ENCODE data around the gene CELF4.

GRCh38 chr18:37551249-37551648 lies 14.3 kb downstream of the CELF4 start:
- TF ChIP-seq EZH2 (IDR thresholded peaks at IDR 0.05; ENCODE audit: low read length, missing control alignments): no peak
- TF ChIP-seq, protein P1, sequence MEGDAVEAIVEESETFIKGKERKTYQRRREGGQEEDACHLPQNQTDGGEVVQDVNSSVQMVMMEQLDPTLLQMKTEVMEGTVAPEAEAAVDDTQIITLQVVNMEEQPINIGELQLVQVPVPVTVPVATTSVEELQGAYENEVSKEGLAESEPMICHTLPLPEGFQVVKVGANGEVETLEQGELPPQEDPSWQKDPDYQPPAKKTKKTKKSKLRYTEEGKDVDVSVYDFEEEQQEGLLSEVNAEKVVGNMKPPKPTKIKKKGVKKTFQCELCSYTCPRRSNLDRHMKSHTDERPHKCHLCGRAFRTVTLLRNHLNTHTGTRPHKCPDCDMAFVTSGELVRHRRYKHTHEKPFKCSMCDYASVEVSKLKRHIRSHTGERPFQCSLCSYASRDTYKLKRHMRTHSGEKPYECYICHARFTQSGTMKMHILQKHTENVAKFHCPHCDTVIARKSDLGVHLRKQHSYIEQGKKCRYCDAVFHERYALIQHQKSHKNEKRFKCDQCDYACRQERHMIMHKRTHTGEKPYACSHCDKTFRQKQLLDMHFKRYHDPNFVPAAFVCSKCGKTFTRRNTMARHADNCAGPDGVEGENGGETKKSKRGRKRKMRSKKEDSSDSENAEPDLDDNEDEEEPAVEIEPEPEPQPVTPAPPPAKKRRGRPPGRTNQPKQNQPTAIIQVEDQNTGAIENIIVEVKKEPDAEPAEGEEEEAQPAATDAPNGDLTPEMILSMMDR (conservative IDR thresholded peaks at IDR 0.05 in 1 of 2, IDR thresholded peaks at IDR 0.05 in 1 of 2; ENCODE audit: low read depth in 1 of 2, low read length in 2 of 2): no peak
